ENCODE results near the gene SLC7A8. TPM values are rescaled to one million over a fixed set of nuclear protein-coding genes. Genes with fewer than 3 reads are reported as not detected.

The SLC7A8 gene
- total and polyA plus RNA-seq, 8 donors = 1.2 to 102 (median 32.0) TPM

DNA sequence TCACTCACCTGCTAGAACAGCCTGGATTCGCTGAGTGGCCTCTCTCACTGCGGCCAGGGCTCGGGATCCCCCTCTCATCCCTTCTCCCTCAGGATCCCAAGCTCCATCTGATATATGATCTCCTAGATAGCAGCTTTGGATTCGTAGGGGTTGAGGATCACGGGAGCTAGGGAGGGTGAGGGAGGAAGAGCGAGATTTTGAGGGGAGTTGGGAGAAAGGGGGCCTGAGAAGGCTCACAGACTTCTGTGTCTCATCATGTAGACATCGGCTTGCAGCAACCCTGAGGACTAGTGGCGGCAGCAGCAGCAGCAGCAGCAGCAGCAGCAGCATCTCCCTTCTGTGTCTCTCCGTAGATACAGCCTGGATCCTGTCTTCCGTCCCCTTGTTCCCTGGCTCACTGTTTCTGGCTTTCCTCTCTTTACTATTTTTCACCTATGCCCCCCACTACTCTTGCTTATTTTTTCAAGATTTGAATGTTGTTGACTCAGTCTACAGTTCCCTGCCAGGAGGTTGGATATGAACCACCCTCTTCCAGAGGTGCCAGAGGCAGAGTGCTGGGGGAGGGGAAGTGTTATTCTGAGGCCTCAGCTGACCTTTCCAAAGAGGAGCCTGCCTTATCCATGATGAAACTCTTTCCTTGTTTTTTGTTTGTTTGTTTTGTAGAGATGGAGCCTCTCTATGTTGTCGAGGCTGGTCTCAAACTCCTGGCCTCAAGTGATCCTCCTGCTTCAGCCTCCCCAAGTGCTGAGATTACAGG lies 78.7 kb downstream of the SLC7A8 start, which contains the start of gene CIROP:
Gene CIROP, minus strand, starts transcription at position 399 of the 757 bp plus-strand sequence. Its CDS starts 69 bp downstream, at position 330.
- Histone ChIP-seq H3K27me3 (peaks cover 0 to 2% (median 0%) of the 10 kb centered on the region in 3 donors), H3K4me1 (peaks cover under 1 to 11% (median 3%) of the 10 kb centered on the region in 4 donors), H3K4me3 (no peak within 1 kb of the TSS), H3K36me3 (no peaks in the 10 kb centered on the region), H3K27ac (no peak within 1 kb of the TSS), H3K9me3 (no peaks in the 10 kb centered on the region)
- intact Hi-C loops (cut with DNase I; ENCODE audit: low total_unique reads) = no loop called here
- WGBS, 5 donors = 41 to 61% (median 46%) methylated on average over 11 of the region's 11 CpGs
- DNase-seq = no peak
- no peak for TF ChIP-seq POLR2A (IDR thresholded peaks at IDR 0.05)
- TF ChIP-seq, protein P1, sequence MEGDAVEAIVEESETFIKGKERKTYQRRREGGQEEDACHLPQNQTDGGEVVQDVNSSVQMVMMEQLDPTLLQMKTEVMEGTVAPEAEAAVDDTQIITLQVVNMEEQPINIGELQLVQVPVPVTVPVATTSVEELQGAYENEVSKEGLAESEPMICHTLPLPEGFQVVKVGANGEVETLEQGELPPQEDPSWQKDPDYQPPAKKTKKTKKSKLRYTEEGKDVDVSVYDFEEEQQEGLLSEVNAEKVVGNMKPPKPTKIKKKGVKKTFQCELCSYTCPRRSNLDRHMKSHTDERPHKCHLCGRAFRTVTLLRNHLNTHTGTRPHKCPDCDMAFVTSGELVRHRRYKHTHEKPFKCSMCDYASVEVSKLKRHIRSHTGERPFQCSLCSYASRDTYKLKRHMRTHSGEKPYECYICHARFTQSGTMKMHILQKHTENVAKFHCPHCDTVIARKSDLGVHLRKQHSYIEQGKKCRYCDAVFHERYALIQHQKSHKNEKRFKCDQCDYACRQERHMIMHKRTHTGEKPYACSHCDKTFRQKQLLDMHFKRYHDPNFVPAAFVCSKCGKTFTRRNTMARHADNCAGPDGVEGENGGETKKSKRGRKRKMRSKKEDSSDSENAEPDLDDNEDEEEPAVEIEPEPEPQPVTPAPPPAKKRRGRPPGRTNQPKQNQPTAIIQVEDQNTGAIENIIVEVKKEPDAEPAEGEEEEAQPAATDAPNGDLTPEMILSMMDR (IDR thresholded peaks at IDR 0.05) = no peak

DNA sequence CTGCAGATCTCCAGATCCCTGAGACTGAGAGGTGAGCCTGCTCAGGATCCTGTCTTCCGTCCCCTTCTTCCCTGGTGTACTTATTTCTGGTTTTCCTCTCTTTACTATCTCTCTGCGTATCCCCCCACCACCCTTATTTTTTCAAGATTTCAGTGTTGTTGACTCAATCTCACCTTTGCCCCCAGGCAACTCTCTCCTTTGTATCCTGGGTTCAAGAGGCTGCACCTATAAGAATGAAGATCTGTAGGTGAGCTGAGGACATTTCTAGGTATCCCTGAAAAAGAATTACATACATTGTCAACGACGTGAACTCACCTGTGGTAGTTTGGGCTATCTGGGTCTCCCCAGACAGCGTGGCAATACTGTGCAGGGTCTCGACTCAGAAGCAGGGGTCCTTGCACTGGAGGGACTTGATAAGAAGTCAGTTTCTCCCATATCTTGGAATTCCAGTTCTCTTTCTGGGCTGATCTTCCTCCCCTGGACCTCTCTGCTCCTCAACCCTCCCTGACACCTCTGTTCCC lies 79.3 kb downstream of the SLC7A8 start:
- H3K36me3 ChIP-seq = peaks cover 0 to 6% (median 4%) of the 10 kb centered on the region in 4 donors
- H3K4me1 ChIP-seq = peaks cover 7 to 18% (median 9%) of the 10 kb centered on the region in 4 donors
- no peak for DNase-seq
- intact Hi-C loops (cut with DNase I; ENCODE audit: low total_unique reads) = no loop called here
- H3K27me3 ChIP-seq = no peaks in the 10 kb centered on the region
- H3K9me3 ChIP-seq = no peaks in the 10 kb centered on the region
- TF ChIP-seq EP300 (IDR thresholded peaks at IDR 0.05) (no peak), POLR2A (IDR thresholded peaks at IDR 0.05) (no peak), POLR2AphosphoS5 (IDR thresholded peaks at IDR 0.05) (no peak)
- TF ChIP-seq, protein P1 (IDR thresholded peaks at IDR 0.05) = no peak
- 65 to 75% (median 70%) methylated on average over 6 of the region's 6 CpGs for WGBS, 5 donors
- H3K4me3 ChIP-seq = no peak overlapping the region
- H3K27ac ChIP-seq = no peak overlapping the region

DNA sequence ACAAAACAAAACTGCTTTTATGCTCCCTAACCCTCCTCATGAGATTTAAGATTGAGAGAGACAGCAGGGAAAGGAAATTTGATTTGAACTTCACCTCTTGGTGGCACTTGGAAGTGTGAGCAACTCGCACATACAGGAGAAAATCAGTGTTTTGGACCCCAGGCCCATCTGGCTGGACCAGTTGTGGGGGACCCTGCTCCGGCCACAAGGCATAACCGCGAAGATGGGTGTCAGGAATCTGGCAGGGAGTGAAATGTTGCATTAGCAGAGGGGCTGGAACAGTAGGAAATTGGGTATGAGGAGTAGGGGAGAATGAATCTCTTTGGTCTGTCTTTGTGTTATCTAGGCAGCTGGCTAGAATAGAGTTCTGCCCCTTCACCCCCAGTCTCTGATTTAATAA lies 79.9 kb downstream of the SLC7A8 start:
- Histone ChIP-seq H3K9me3 (no peaks in the 10 kb centered on the region), H3K27me3 (no peaks in the 10 kb centered on the region), H3K27ac (no peak overlapping the region), H3K4me3 (no peak overlapping the region), H3K36me3 (peaks cover 0 to 11% (median 9%) of the 10 kb centered on the region in 4 donors), H3K4me1 (peaks cover 8 to 23% (median 14%) of the 10 kb centered on the region in 4 donors)
- WGBS, 5 donors = 82 to 97% (median 87%) methylated on average over 4 of the region's 4 CpGs
- no peak for DNase-seq
- TF ChIP-seq POLR2AphosphoS5 (IDR thresholded peaks at IDR 0.05) (no peak), POLR2A (IDR thresholded peaks at IDR 0.05) (no peak), EP300 (IDR thresholded peaks at IDR 0.05) (no peak)
- TF ChIP-seq, protein P1 (IDR thresholded peaks at IDR 0.05) = no peak
- intact Hi-C loops (cut with DNase I; ENCODE audit: low total_unique reads) = no loop called here

DNA sequence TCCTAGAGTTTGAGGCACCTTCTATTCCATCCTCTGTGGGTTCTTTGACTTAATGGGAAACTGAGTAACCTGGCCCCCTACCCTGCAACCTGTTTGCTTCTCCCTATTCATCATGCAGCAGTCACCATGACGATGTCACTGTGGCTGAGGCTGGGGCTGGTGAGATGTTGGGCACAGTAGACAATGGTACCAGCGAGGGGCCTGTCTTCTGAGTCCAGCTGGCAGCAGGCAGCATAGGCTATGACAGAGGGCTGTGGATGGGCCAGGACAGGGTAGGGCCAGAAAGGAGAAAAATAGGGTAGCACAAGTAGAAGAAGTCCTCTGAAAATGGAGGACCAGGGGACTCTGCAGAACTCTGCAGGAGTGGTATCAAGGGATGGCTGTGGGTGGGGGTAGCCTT lies 80.7 kb downstream of the SLC7A8 start:
- no peak for DNase-seq
- no peaks in the 10 kb centered on the region for H3K9me3 ChIP-seq
- TF ChIP-seq POLR2AphosphoS5 (IDR thresholded peaks at IDR 0.05) = no peak
- TF ChIP-seq, protein P1 (IDR thresholded peaks at IDR 0.05) = no peak
- no peak for TF ChIP-seq EP300 (IDR thresholded peaks at IDR 0.05)
- TF ChIP-seq POLR2A (IDR thresholded peaks at IDR 0.05) = no peak

More for the DNA sequence above, 80.7 kb downstream of the SLC7A8 start:
- Histone ChIP-seq H3K36me3 (peaks cover 0 to 19% (median 17%) of the 10 kb centered on the region in 4 donors), H3K4me3 (no peak overlapping the region), H3K27ac (no peak overlapping the region), H3K4me1 (peaks cover 8 to 31% (median 21%) of the 10 kb centered on the region in 4 donors), H3K27me3 (no peaks in the 10 kb centered on the region)
- 81 to 92% (median 88%) methylated on average over 2 of the region's 2 CpGs for WGBS, 5 donors
- intact Hi-C loops (cut with DNase I; ENCODE audit: low total_unique reads) = no loop called here
